Mucosa of rectum (tissue), 2 donors: ENCODE results near the gene DGKD.

ENCODE experiments used
- H3K27ac ChIP-seq, 2 donors: one replicate each; pipeline ENCODE4 v1.7.0; 2013; ENCODE audit warnings: inconsistent platforms in 2 of 2, low read depth in 2 of 2, low read length in 2 of 2
- H3K27me3 ChIP-seq, 2 donors: one replicate each; pipeline ENCODE4 v1.7.0; 2013; ENCODE audit warnings: low read length in 2 of 2; ENCODE audit not compliant: control insufficient read depth in 2 of 2, insufficient read depth in 2 of 2
- H3K36me3 ChIP-seq, 2 donors: one replicate each; pipeline ENCODE4 v1.7.0; 2013; ENCODE audit warnings: low read length in 2 of 2; ENCODE audit not compliant: control insufficient read depth in 2 of 2, insufficient read depth in 2 of 2
- H3K4me1 ChIP-seq, 2 donors: one replicate each; pipeline ENCODE4 v1.7.0; 2013; ENCODE audit warnings: low read length in 2 of 2, mild to moderate bottlenecking in 1 of 2; ENCODE audit not compliant: control insufficient read depth in 2 of 2, insufficient read depth in 2 of 2
- H3K4me3 ChIP-seq, 2 donors: one replicate each; pipeline ENCODE4 v1.7.0; 2013; ENCODE audit warnings: low read length in 2 of 2
- H3K9ac ChIP-seq, 2 donors: one replicate each; pipeline ENCODE4 v1.7.0; 2013; ENCODE audit warnings: low read length in 2 of 2, low read depth in 1 of 2, mild to moderate bottlenecking in 1 of 2
- H3K9me3 ChIP-seq, 2 donors: one replicate each; pipeline ENCODE4 v1.7.0; 2013; ENCODE audit warnings: low read length in 2 of 2; ENCODE audit not compliant: control insufficient read depth in 2 of 2
- donor health status: healthy.
- donor health status: Normal muscosa, but diverticular disease.

Gene DGKD

GRCh38 chr2:233380132-233380895 is 26.0 kb downstream of the DGKD start:
- peaks cover 8 to 9% of the 10 kb centered on the region in 2 donors for H3K4me1 ChIP-seq
- no peak overlapping the region for H3K9ac ChIP-seq
- H3K4me3 ChIP-seq: no peak overlapping the region
- H3K9me3 ChIP-seq: no peaks in the 10 kb centered on the region
- H3K27ac ChIP-seq: no peak overlapping the region
- H3K36me3 ChIP-seq: peaks cover 0 to 5% of the 10 kb centered on the region in 2 donors
- no peaks in the 10 kb centered on the region for H3K27me3 ChIP-seq

- Histone ChIP-seq H3K4me1 (peaks cover under 1 to 6% of the 10 kb centered on the region in 2 donors), H3K4me3 (no peak overlapping the region), H3K36me3 (peaks cover 0 to 5% of the 10 kb centered on the region in 2 donors), H3K27ac (no peak overlapping the region), H3K9ac (no peak overlapping the region), H3K27me3 (no peaks in the 10 kb centered on the region), H3K9me3 (no peaks in the 10 kb centered on the region)
Observed at GRCh38 chr2:233380995-233381637, 26.8 kb downstream of the DGKD start.

- H3K9ac ChIP-seq: no peak overlapping the region
- peaks cover 0 to 5% of the 10 kb centered on the region in 2 donors for H3K36me3 ChIP-seq
- no peaks in the 10 kb centered on the region for H3K27me3 ChIP-seq
- no peak overlapping the region for H3K27ac ChIP-seq
- no peak overlapping the region for H3K4me3 ChIP-seq
- peaks cover 2 to 9% of the 10 kb centered on the region in 2 donors for H3K4me1 ChIP-seq
- H3K9me3 ChIP-seq: no peaks in the 10 kb centered on the region
Observed at GRCh38 chr2:233381638-233381995, 27.3 kb downstream of the DGKD start.

- Histone ChIP-seq H3K36me3 (peaks cover 0 to 5% of the 10 kb centered on the region in 2 donors), H3K27ac (peak overlapping the region in 1 of 2 donors; percentile 74), H3K4me3 (no peak overlapping the region)
Observed at GRCh38 chr2:233384015-233384414, 29.7 kb downstream of the DGKD start.

GRCh38 chr2:233384811-233385488 is 30.7 kb downstream of the DGKD start:
- Histone ChIP-seq H3K4me3 (no peak overlapping the region), H3K9ac (peak overlapping the region in 1 of 2 donors; percentile 52)

More at GRCh38 chr2:233384015-233384414, 29.7 kb downstream of the DGKD start:
- H3K4me1 ChIP-seq: peaks cover 8 to 12% of the 10 kb centered on the region in 2 donors
- H3K9ac ChIP-seq: no peak overlapping the region
- no peaks in the 10 kb centered on the region for H3K9me3 ChIP-seq
- no peaks in the 10 kb centered on the region for H3K27me3 ChIP-seq

GRCh38 chr2:233385489-233386044 is 31.3 kb downstream of the DGKD start:
- Histone ChIP-seq H3K4me1 (peaks cover 8 to 12% of the 10 kb centered on the region in 2 donors), H3K27ac (peak overlapping the region; percentile 27 to 74), H3K36me3 (peaks cover 7 to 11% of the 10 kb centered on the region in 2 donors), H3K9ac (no peak overlapping the region), H3K9me3 (no peaks in the 10 kb centered on the region), H3K4me3 (peak overlapping the region in 1 of 2 donors; percentile 33), H3K27me3 (no peaks in the 10 kb centered on the region)

More at GRCh38 chr2:233384811-233385488, 30.7 kb downstream of the DGKD start:
- H3K4me1 ChIP-seq: peaks cover 8 to 12% of the 10 kb centered on the region in 2 donors
- peaks cover 3 to 8% of the 10 kb centered on the region in 2 donors for H3K36me3 ChIP-seq
- H3K27me3 ChIP-seq: no peaks in the 10 kb centered on the region
- H3K27ac ChIP-seq: peak overlapping the region; percentile 27 to 74
- no peaks in the 10 kb centered on the region for H3K9me3 ChIP-seq

- H3K27ac ChIP-seq: peak overlapping the region; percentile 50 to 74
- H3K27me3 ChIP-seq: no peaks in the 10 kb centered on the region
- H3K9ac ChIP-seq: no peak overlapping the region
- H3K36me3 ChIP-seq: peaks cover 8 to 10% of the 10 kb centered on the region in 2 donors
- no peaks in the 10 kb centered on the region for H3K9me3 ChIP-seq
- peaks cover 8 to 12% of the 10 kb centered on the region in 2 donors for H3K4me1 ChIP-seq
- peak overlapping the region in 1 of 2 donors; percentile 33 for H3K4me3 ChIP-seq
Observed at GRCh38 chr2:233386382-233387041, 32.2 kb downstream of the DGKD start.

- no peaks in the 10 kb centered on the region for H3K9me3 ChIP-seq
- peaks cover 8 to 12% of the 10 kb centered on the region in 2 donors for H3K4me1 ChIP-seq
- peak overlapping the region in 1 of 2 donors; percentile 35 for H3K9ac ChIP-seq
- H3K4me3 ChIP-seq: no peak overlapping the region
- H3K27ac ChIP-seq: peak overlapping the region; percentile 50 to 74
- H3K27me3 ChIP-seq: no peaks in the 10 kb centered on the region
- peaks cover 13 to 15% of the 10 kb centered on the region in 2 donors for H3K36me3 ChIP-seq
Observed at GRCh38 chr2:233387225-233387624, 32.9 kb downstream of the DGKD start.

GRCh38 chr2:233387667-233388528 is 33.6 kb downstream of the DGKD start:
- H3K4me1 ChIP-seq: peaks cover 8 to 12% of the 10 kb centered on the region in 2 donors
- no peak overlapping the region for H3K4me3 ChIP-seq
- H3K27me3 ChIP-seq: no peaks in the 10 kb centered on the region
- H3K27ac ChIP-seq: peak overlapping the region; percentile 50 to 74
- H3K9ac ChIP-seq: peak overlapping the region in 1 of 2 donors; percentile 35
- no peaks in the 10 kb centered on the region for H3K9me3 ChIP-seq
- peaks cover 13 to 16% of the 10 kb centered on the region in 2 donors for H3K36me3 ChIP-seq
